ENCODE data around the gene KTN1. TPM values are rescaled to one million over a fixed set of nuclear protein-coding genes. Genes with fewer than 3 reads are reported as not detected.

Gene KTN1
- total RNA-seq, 2 donors from 2014 or later = 109 to 112 TPM

DNA sequence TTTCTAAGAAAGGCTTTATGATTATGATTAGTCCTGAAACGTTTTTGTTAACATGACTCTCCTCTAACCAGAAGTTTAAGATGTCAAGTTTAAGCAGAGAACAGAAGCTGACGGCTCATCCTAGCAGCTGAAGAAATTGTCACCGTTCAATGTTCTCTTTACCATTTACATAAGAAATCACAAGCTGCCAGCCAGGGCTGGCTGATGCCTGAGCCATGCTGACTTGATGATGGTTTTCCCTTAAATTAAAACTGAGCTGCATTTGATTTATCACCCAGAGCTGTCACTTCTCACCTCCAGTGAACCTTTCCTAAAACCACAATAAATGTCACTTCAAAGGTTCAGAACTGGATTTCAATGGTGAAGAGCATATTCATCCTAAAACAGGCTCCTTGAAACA lies 153.6 kb downstream of the KTN1 start:
- Mint-ChIP-seq H3K36me3 (peaks cover 4% of the 10 kb centered on the region), H3K4me3 (no peak overlapping the region), H3K4me1 (ENCODE audit: low read depth in 2 of 2) (peaks cover 0 to 10% of the 10 kb centered on the region in 2 donors), H3K27ac (no peak overlapping the region), H3K27me3 (no peaks in the 10 kb centered on the region), H3K9me3 (peaks cover 4% of the 10 kb centered on the region)
- ATAC-seq (no peak), DNase-seq (ENCODE audit: low spot score) (no peak)

Other genes with a start within 250 kb of the KTN1 start
- 1 to 10 TPM; 7.2 to 7.3 TPM for gene ATG14, start 168.4 kb upstream of the KTN1 start, total RNA-seq
- gene TBPL2, start 139.6 kb upstream of the KTN1 start, total RNA-seq = not detected

Measured in natural killer cell treated with Interleukin-12 subunit alpha and Interleukin-12 subunit beta and Interleukin-15 and Interleukin-18, amount 100 ng/mL, for 72 hours (primary cell).